Measurements from ENCODE around the gene HOXA4. TPM values are rescaled to one million over a fixed set of nuclear protein-coding genes. Genes with fewer than 3 reads are reported as not detected.

Gene HOXA4
- polyA plus RNA-seq, 1 experiment, result 1.3 TPM

- ChIA-PET POLR2A (interaction anchor here (0.9 kb wide), 1 partner anchor 27 kb away, joined by 4 read pairs; no protein-coding TSS in a partner anchor), CTCF (interaction anchor here (1.5 kb wide), 1 partner anchor 8 kb away, joined by 5 read pairs; no protein-coding TSS in a partner anchor)
- peaks cover 6% of the 10 kb centered on the region; the same call in 1 of the 2 replicates for H3K27me3 ChIP-seq (ENCODE audit: control insufficient read depth, insufficient read depth, low read length)
These were observed 39.5 kb downstream of the HOXA4 start for GRCh38 chr7:27091105-27091504.

GRCh38 chr7:27088002-27088922 lies 42.3 kb downstream of the HOXA4 start:
- POLR2A ChIA-PET, result no interaction called here
- no peak for DNase-seq (ENCODE audit: low read depth)
- H3K4me3 ChIP-seq (ENCODE audit: low read depth, low read length), result no peak overlapping the region
- H3K27me3 ChIP-seq (ENCODE audit: control insufficient read depth, insufficient read depth, low read length), result peaks cover 6% of the 10 kb centered on the region; the same call in 1 of the 2 replicates
- TF ChIP-seq CTCF (IDR thresholded peaks at IDR 0.05; ENCODE audit: insufficient read depth, low read depth, low read length), result no peak
- no peaks in the 10 kb centered on the region for H3K36me3 ChIP-seq (ENCODE audit: control insufficient read depth, insufficient read depth, low read length)
- CTCF ChIA-PET, result no interaction called here

More at GRCh38 chr7:27091105-27091504, 39.5 kb downstream of the HOXA4 start:
- no peak for DNase-seq (ENCODE audit: low read depth)
- TF ChIP-seq CTCF (IDR thresholded peaks at IDR 0.05; ENCODE audit: insufficient read depth, low read depth, low read length), result no peak
- no peak overlapping the region for H3K4me3 ChIP-seq (ENCODE audit: low read depth, low read length)
- no peaks in the 10 kb centered on the region for H3K36me3 ChIP-seq (ENCODE audit: control insufficient read depth, insufficient read depth, low read length)

DNA sequence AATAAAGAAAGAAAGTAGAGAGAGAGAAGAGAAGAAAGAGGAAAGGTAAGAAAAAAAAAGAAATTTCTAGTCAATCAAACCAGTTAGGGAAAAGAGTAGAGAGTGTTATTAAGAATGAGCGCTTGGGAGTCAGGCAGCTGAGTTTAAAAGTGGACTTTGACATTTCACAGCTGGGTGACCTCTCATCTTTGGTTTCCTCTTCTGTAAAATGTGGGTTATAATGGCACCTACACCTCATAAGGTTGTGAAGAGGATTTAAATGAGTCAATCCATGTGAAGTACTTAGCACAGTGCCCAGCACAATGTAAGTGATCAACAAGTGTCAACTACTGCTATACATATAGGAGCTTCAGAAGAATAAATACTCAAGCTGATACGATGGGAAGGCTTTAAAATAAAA lies 46.9 kb downstream of the HOXA4 start:
- CTCF ChIA-PET, result interaction anchor here (1.6 to 1.7 kb wide), 2 partner anchors 8 to 10 kb away, joined by 5 to 8 read pairs; no protein-coding TSS in a partner anchor
- DNase-seq (ENCODE audit: low read depth), result no peak
- H3K27me3 ChIP-seq (ENCODE audit: control insufficient read depth, insufficient read depth, low read length), result 0 out of 2 replicates have a peak, but pooled peaks cover 3% of the 10 kb centered on the region
- no peak overlapping the region for H3K4me3 ChIP-seq (ENCODE audit: low read depth, low read length)
- no peak for TF ChIP-seq CTCF (IDR thresholded peaks at IDR 0.05; ENCODE audit: insufficient read depth, low read depth, low read length)
- no peaks in the 10 kb centered on the region for H3K36me3 ChIP-seq (ENCODE audit: control insufficient read depth, insufficient read depth, low read length)
- POLR2A ChIA-PET, result interaction anchor here (0.5 kb wide), 1 partner anchor 40 kb away, joined by 9 read pairs; no protein-coding TSS in a partner anchor

GRCh38 chr7:27082171-27082570 lies 48.4 kb downstream of the HOXA4 start:
- ChIA-PET CTCF (interaction anchor here (1.2 to 1.7 kb wide), 4 partner anchors 10 to 68 kb away, joined by 3 to 8 read pairs (median 5); partner anchors contain the start of gene HOXA1), POLR2A (no interaction called here)
- no peaks in the 10 kb centered on the region for H3K36me3 ChIP-seq (ENCODE audit: control insufficient read depth, insufficient read depth, low read length)
- DNase-seq (ENCODE audit: low read depth), result no peak
- H3K27me3 ChIP-seq (ENCODE audit: control insufficient read depth, insufficient read depth, low read length), result no peaks in the 10 kb centered on the region
- no peak overlapping the region for H3K4me3 ChIP-seq (ENCODE audit: low read depth, low read length)
- no peak for TF ChIP-seq CTCF (IDR thresholded peaks at IDR 0.05; ENCODE audit: insufficient read depth, low read depth, low read length)

GRCh38 chr7:27080844-27081436 lies 49.6 kb downstream of the HOXA4 start:
- CTCF ChIA-PET, result no interaction called here
- Histone ChIP-seq H3K36me3 (ENCODE audit: control insufficient read depth, insufficient read depth, low read length) (no peaks in the 10 kb centered on the region), H3K27me3 (ENCODE audit: control insufficient read depth, insufficient read depth, low read length) (no peaks in the 10 kb centered on the region), H3K4me3 (ENCODE audit: low read depth, low read length) (no peak overlapping the region)
- no peak for DNase-seq (ENCODE audit: low read depth)
- POLR2A ChIA-PET, result no interaction called here
- no peak for TF ChIP-seq CTCF (IDR thresholded peaks at IDR 0.05; ENCODE audit: insufficient read depth, low read depth, low read length)

All from BJ (cell line).